GM12875 (cell line): Measurements from ENCODE around the gene IL6.

ENCODE experiments used
- H3K4me3 ChIP-seq: one replicate; pipeline ENCODE4 v1.5.1; 2011; ENCODE audit warnings: low read depth, low read length, control low read depth
- CTCF ChIP-seq: IDR thresholded peaks from 2 replicates; pipeline ENCODE4 v1.5.1; 2011; ENCODE audit warnings: low read depth, mild to moderate bottlenecking, control low read depth, inconsistent platforms, low read length, moderate library complexity, borderline replicate concordance; ENCODE audit not compliant: insufficient read depth

IL6 gene

DNA sequence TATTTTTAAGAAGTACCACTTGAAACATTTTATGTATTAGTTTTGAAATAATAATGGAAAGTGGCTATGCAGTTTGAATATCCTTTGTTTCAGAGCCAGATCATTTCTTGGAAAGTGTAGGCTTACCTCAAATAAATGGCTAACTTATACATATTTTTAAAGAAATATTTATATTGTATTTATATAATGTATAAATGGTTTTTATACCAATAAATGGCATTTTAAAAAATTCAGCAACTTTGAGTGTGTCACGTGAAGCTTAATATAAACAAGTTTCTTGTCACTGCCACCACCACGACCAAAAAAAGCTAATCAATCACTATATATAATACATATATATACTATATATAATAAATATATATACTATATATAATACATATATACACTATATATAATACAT lies 4.8 kb downstream of the IL6 start:
- no peak for TF ChIP-seq CTCF
- no peak overlapping the region for H3K4me3 ChIP-seq

DNA sequence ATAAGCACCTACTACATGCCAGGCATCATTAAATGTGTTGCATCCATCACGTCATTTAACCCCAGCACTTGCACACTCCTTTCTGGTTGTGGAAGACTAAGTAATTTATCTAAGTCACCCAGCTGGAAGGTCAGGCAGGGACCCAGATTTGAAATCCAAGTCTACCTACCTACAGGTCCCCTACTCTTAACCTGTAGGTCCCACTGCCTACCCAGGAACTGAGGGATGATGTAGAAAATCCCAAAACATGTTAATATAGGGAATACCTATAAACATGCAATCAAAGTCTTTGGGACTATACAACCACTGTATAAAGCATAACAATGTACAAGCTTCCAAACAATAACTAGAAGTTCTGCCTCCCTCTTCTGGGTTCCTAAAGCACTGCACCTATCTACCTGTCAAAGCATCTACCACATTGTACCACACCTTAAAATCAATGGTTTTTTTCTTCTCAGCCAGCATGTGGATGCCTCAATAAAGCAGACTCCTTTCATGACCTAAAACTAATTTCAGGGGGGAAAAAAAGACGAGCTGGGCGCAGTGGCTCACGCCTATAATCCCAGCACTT lies 5.6 kb downstream of the IL6 start:
- TF ChIP-seq CTCF: peak; percentile 26; the same call in 1 of the 2 replicates
- H3K4me3 ChIP-seq: no peak overlapping the region

DNA sequence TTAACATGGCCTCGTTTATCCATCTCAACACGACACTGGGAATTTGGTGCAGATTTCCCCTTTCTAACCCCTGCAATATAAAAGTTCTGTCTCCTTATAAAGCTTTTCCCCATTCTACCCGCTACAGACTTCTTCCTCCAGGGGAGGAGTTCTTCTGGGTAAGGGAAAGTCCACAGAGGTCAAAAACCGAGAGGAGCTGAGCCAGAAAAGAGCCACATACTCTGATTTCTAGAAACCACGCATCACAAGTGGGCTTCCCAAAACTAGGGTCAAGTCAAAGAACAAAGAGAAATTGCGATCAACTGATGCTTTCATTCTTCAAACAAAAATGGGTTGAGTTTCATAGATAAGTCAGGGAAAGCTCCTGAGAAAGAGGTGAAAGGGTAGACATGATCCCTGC lies 6.8 kb downstream of the IL6 start:
- no peak for TF ChIP-seq CTCF

DNA sequence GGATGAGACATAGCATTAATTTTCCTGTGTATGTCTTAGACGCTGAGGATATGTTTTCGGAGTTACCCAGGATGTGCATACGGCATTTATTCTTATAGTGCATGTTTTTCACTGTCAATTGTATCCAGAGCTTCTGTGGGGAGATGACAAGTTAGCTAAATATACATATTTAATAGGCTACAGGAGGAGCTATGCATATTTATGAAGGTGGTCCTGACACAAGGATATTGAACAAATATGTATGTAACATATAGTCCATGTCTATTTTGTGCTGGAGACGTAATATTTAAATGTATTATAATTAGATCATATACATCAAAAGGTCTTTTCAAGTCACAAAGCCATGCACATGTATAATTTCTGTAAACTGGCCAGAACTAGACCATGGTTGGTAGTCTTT lies 16.0 kb downstream of the IL6 start:
- no peak overlapping the region for H3K4me3 ChIP-seq
- no peak for TF ChIP-seq CTCF

More for the DNA sequence above, 6.8 kb downstream of the IL6 start:
- H3K4me3 ChIP-seq: no peak overlapping the region

- no peak for TF ChIP-seq CTCF
- no peak overlapping the region for H3K4me3 ChIP-seq
These were observed 24.3 kb downstream of the IL6 start for GRCh38 chr7:22751341-22751740.

GRCh38 chr7:22757338-22757994 lies 30.5 kb downstream of the IL6 start:
- TF ChIP-seq CTCF: no peak
- no peak overlapping the region for H3K4me3 ChIP-seq

DNA sequence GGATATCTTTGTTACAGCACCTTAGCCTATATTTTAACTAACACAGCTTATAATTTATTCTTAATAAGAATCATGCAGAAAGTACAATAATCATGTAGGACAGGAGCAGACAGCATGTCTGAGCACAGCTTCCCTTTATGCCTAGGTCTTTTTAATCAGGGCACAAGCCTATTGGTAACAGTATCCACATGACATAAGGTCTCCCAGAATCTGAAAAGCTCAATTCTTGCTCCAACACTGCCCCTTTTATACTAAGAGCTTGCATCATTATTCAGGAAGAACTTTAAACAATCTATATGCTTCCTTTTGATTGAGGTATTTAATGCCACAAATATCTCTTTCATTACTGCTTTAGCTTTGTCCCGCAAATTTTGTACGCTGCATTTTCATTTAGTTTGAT lies 31.6 kb downstream of the IL6 start:
- no peak overlapping the region for H3K4me3 ChIP-seq
- no peak for TF ChIP-seq CTCF
